Effector memory CD4-positive, alpha-beta T cell (primary cell): Measurements from ENCODE around the gene APOBEC3A.
"Not testable (repeated sequence)": the region's sequence is repeated elsewhere in the genome, so short reads cannot be mapped to it uniquely, and the experiment has no call there.

Source experiments
- DNase-seq, 3 donors: peaks; one replicate each; pipeline ENCODE4 v3.0.0-alpha.2; 2020
- H3K27ac ChIP-seq: 2 replicates; pipeline ENCODE4 v1.7.0; 2013; ENCODE audit warnings: mild to moderate bottlenecking, low read length, moderate library complexity; ENCODE audit not compliant: insufficient read depth, poor library complexity, severe bottlenecking
- H3K27me3 ChIP-seq: replicated peaks from 2 replicates; pipeline ENCODE4 v1.7.0; 2013; ENCODE audit warnings: mild to moderate bottlenecking, low read length; ENCODE audit not compliant: insufficient read depth, control insufficient read depth, poor library complexity, severe bottlenecking
- H3K36me3 ChIP-seq: 2 replicates; pipeline ENCODE4 v1.7.0; 2013; ENCODE audit warnings: mild to moderate bottlenecking, low read length, moderate library complexity; ENCODE audit not compliant: control insufficient read depth, insufficient read depth
- H3K4me1 ChIP-seq: 2 replicates; pipeline ENCODE4 v1.7.0; 2013; ENCODE audit warnings: low read length, mild to moderate bottlenecking; ENCODE audit not compliant: control insufficient read depth, insufficient read depth, poor library complexity, severe bottlenecking
- H3K4me3 ChIP-seq: 2 replicates; pipeline ENCODE4 v1.7.0; 2013; ENCODE audit warnings: low read length, low read depth, mild to moderate bottlenecking; ENCODE audit not compliant: insufficient read depth, poor library complexity, severe bottlenecking
- H3K9me3 ChIP-seq: 2 replicates; pipeline ENCODE4 v1.7.0; 2013; ENCODE audit warnings: mild to moderate bottlenecking, low read length, moderate library complexity; ENCODE audit not compliant: control insufficient read depth

Gene APOBEC3A

DNA sequence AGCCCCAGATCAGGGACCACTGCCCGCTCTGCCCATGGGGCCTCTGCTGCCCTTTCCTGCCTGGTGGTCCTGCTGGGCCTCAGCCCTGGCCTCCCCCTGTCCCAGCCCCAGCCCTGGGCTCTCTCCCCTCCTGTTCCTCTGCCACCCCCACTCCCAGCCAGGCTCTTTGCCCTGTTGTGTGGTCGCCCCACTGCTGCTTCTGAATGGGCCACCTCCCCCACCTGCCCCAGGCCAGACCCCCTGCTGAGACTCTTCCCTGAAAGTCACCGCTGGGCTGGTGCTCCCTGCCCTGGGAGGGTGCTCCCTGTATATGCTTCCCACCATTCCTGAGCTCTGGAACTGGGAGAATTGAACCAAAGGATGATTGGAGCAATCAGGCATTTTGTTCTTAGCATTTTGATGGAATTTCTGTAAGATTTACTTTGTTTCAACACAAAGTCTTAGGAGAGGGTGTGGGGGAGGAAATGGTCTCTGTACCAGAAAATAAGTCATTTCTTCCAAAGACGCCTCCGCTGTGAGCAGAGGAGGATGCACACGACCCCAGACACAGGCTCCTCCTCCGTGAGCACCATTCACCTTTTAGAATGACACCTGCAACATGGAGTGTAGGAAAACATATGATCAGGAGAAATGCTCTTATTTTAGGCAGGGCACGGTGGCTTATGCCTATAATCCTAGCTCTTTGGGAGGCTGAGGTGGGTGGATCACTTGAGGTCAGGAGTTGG, 29.9 kb downstream of the APOBEC3A start:
- peaks cover 30% of the 10 kb centered on the region for H3K4me1 ChIP-seq
- no peaks in the 10 kb centered on the region for H3K9me3 ChIP-seq
- no peaks in the 10 kb centered on the region for H3K27me3 ChIP-seq
- no peak for DNase-seq
- no peak overlapping the region for H3K27ac ChIP-seq
- H3K36me3 ChIP-seq = no peaks in the 10 kb centered on the region
- no peak overlapping the region for H3K4me3 ChIP-seq

DNA sequence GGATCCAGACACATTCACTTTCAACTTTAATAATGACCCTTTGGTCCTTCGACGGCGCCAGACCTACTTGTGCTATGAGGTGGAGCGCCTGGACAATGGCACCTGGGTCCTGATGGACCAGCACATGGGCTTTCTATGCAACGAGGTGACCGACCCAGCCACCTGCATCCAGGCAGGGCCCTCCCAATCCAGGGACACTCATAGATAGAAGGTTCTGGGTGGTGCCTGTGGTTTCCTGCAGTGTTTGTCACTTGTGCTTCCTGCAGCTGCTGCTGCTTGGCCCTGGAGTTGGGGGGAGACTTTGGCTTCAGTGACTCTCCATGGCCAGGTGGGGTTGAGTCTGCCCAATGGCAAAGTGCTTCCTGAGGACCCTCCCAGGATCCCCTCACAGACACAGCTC, 32.1 kb downstream of the APOBEC3A start:
- H3K27ac ChIP-seq = no peak overlapping the region
- H3K9me3 ChIP-seq = no peaks in the 10 kb centered on the region
- H3K36me3 ChIP-seq = no peaks in the 10 kb centered on the region
- H3K27me3 ChIP-seq = no peaks in the 10 kb centered on the region
- H3K4me1 ChIP-seq = peaks cover 24% of the 10 kb centered on the region
- H3K4me3 ChIP-seq = no peak overlapping the region
- no peak for DNase-seq

DNA sequence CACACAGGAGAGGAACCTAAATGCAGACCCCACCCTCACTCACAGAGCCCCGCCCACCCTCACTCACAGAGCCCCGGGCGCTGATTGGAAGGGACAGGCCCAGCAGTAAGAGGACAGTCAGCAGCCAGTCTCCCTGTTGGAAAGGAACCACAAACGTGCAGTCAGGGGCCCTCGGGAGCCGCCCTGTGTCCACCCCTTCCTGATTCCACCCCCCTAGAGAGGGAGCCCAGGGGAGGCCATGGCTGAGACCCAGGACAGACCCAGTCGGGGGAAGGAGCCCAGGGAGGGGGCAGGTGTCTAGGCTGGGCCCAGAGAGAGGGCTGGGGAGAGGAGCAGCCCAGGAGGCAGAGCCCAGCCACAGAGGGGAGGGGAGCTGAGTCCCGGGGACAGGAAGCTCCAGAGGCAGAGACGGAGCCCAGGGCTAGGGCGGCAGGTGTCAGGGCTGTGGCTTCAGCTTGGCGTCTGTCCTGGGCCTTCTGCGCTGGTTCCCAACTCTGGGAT, 35.5 kb downstream of the APOBEC3A start:
- H3K4me3 ChIP-seq, DNase-seq, H3K9me3 ChIP-seq, H3K27me3 ChIP-seq, H3K27ac ChIP-seq, H3K36me3 ChIP-seq: not testable (repeated sequence)
- H3K4me1 ChIP-seq = peaks cover 17% of the 10 kb centered on the region

DNA sequence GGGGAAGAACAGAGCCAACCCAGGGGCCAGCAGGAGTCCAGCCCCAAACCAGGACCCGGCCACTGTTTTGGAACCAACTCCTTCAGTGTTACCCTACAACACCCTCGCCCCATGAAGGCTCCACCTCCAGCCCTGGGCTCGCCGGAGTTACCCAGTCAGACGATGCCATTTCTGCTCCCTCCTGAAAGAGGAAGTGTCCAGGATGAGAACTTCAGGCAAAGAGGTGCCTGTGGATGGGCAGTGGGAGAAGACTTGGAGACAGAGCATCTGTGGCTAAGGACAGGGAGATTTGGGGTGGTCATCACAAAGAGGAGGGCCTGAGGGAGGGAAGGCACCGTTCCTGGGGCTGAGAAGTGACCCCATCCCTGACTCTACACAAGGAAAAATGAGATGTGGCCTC, 38.7 kb downstream of the APOBEC3A start:
- no peaks in the 10 kb centered on the region for H3K4me1 ChIP-seq
- no peak for DNase-seq
- no peak overlapping the region for H3K4me3 ChIP-seq
- no peaks in the 10 kb centered on the region for H3K27me3 ChIP-seq
- no peaks in the 10 kb centered on the region for H3K36me3 ChIP-seq
- H3K27ac ChIP-seq = no peak overlapping the region
- no peaks in the 10 kb centered on the region for H3K9me3 ChIP-seq

DNA sequence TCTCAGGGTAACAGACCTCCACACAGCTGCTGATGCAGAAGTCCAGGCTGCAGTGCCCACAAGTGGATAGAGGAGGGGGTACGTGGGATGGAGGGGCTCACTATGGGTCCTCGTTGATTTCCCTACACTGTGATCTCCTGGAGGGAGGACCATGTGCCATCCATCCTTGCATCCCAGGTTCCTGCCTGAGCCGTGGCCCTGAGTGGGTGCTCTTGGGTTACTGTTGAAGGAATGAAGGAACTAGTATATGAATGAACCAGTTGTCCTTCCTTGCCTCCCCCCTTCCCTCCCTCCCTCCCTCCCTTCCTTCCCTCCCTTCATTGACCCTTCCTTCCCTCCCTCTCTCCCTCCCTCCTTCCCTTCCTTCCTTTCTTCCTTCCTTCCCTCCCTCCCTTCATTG, 40.1 kb downstream of the APOBEC3A start:
- Histone ChIP-seq H3K4me3 (no peak overlapping the region), H3K27me3 (no peaks in the 10 kb centered on the region), H3K27ac (no peak overlapping the region), H3K36me3 (no peaks in the 10 kb centered on the region), H3K9me3 (no peaks in the 10 kb centered on the region), H3K4me1 (no peaks in the 10 kb centered on the region)
- no peak for DNase-seq

DNA sequence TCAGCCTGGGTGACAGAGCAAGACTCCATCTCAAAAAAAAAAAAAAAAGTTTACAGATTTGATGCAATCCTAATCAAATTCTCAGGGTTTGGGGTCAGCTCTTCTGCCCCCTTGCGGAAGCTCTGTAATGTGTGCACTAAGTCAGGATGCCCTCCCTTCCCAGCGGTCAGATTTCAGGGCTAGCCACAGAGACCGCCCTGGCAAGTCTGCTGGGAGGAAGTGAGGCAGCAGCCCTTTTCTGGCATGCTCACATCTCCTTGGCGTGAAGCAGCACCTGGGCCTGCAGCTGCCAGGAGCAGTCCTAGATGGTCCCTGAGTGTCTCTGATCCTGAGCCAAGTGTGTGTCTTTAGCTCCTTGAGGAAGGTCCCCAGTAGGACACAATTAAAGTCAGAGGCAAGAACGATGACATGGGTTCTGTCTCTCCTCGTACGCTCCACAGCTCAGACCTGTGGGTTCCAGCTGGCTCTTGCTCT, 45.8 kb downstream of the APOBEC3A start:
- Histone ChIP-seq H3K4me1 (no peaks in the 10 kb centered on the region), H3K4me3 (no peak overlapping the region), H3K27ac (no peak overlapping the region), H3K9me3 (no peaks in the 10 kb centered on the region), H3K36me3 (no peaks in the 10 kb centered on the region), H3K27me3 (no peaks in the 10 kb centered on the region)
- peak; percentile 57 to 68 (median 59) for DNase-seq

DNA sequence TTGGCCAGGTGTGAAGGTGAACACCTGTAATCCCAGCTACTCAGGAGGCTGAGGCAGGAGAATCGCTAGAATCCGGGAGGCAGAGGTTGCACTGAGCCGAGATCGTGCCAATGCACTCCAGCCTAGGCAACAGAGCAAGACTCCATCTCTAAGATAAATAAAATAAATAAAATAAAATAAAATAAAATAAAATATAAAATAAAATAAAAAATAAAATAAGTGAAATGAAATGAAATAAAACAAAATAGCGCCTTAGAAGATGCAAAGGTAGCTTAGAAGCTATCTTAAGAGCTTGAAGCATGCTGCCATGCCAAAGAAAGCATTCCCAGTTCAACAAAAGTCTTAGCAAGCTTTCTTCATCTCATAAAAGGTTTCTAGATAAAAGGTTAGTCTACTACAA, 49.8 kb downstream of the APOBEC3A start:
- Histone ChIP-seq H3K9me3 (no peaks in the 10 kb centered on the region), H3K36me3 (no peaks in the 10 kb centered on the region), H3K4me1 (no peaks in the 10 kb centered on the region), H3K27me3 (no peaks in the 10 kb centered on the region), H3K27ac (no peak overlapping the region), H3K4me3 (no peak overlapping the region)
- DNase-seq = no peak

DNA sequence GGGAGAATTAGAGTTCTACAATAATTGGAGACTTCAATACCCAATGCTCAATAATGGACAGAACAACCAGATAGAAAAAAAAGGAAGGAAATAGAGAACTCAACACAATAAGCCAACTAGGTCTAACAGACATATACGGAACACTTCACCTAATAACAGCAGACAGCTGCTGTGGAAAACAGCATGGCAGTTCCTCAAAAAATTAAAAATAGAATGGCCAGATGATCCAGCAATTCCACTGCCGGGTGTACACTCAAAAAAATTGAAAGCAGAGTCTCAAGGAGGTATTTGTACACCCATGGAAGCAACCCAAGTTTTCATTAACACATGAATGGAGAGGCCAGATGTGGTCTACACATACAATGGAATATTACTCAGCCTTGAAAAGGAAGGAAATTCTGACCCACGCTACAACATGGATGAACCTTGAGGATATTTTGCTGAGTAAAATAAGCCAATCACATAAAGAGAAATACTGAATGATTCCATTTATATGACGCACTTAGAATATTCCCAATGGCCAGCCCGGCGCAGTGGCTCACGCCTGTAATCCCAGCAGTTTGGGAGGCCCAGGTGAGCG, 51.0 kb downstream of the APOBEC3A start:
- H3K4me3 ChIP-seq, H3K27me3 ChIP-seq, H3K36me3 ChIP-seq, H3K27ac ChIP-seq, H3K9me3 ChIP-seq, DNase-seq, H3K4me1 ChIP-seq: not testable (repeated sequence)

DNA sequence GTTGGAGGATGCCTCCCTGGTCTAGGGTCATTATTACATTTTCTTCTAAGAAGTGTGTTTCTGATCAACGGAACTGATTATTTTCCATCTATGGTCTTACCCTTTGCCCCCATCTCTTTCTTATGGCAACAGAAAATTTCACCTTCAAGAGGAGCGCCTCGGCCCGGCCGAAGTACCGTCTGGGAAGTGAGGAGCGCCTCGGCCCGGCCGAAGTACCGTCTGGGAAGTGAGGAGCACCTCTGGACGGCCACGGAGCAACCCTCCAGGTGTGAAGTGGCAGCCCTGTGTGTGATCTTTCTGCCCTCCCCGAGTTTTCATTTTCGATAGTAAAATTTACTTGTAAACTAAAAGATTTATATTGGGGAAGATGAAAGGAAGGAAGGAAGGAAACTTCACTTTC, 53.5 kb downstream of the APOBEC3A start:
- no peak overlapping the region for H3K4me3 ChIP-seq
- H3K4me1 ChIP-seq = peaks cover 8% of the 10 kb centered on the region
- no peak for DNase-seq
- H3K27ac ChIP-seq = no peak overlapping the region
- H3K36me3 ChIP-seq = no peaks in the 10 kb centered on the region
- no peaks in the 10 kb centered on the region for H3K27me3 ChIP-seq
- no peaks in the 10 kb centered on the region for H3K9me3 ChIP-seq
